ENCODE results near the gene CEP135. TPM values are rescaled to one million over a fixed set of nuclear protein-coding genes. Genes with fewer than 3 reads are reported as not detected.

The CEP135 gene
- total RNA-seq, 2 donors from 2014 or later: 4.0 to 7.3 TPM

DNA sequence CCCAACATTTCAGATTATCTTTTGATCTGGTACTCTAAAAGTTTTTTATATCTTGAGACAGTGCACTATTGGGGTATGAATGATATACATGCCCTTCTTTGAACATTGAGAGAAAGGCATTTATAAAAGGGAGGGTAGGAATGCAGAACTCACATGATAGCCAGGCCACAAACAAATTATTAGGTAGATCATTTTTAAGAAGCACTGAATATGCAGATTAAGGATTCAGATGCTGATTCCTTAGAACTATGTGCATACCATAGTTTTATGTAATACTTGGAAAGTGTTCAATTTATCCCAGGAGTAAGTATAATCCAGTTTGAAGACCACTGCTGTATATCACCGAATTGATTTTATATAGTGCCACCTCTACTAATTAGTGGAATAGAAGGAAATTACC, 18.6 kb downstream of the CEP135 start:
- Histone ChIP-seq H3K9me3 (no peaks in the 10 kb centered on the region), H3K4me1 (no peaks in the 10 kb centered on the region), H3K4me3 (no peak overlapping the region), H3K27ac (no peak overlapping the region), H3K27me3 (no peaks in the 10 kb centered on the region), H3K36me3 (no peaks in the 10 kb centered on the region), H3K9ac (ENCODE audit: low read depth in 2 of 2, low read length in 2 of 2) (no peak overlapping the region)
- DNase-seq: no peak
- intact Hi-C loops (cut with DNase I): no loop called here
- TF ChIP-seq, protein P1, sequence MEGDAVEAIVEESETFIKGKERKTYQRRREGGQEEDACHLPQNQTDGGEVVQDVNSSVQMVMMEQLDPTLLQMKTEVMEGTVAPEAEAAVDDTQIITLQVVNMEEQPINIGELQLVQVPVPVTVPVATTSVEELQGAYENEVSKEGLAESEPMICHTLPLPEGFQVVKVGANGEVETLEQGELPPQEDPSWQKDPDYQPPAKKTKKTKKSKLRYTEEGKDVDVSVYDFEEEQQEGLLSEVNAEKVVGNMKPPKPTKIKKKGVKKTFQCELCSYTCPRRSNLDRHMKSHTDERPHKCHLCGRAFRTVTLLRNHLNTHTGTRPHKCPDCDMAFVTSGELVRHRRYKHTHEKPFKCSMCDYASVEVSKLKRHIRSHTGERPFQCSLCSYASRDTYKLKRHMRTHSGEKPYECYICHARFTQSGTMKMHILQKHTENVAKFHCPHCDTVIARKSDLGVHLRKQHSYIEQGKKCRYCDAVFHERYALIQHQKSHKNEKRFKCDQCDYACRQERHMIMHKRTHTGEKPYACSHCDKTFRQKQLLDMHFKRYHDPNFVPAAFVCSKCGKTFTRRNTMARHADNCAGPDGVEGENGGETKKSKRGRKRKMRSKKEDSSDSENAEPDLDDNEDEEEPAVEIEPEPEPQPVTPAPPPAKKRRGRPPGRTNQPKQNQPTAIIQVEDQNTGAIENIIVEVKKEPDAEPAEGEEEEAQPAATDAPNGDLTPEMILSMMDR (IDR thresholded peaks at IDR 0.05): no peak

- Histone ChIP-seq H3K27me3 (no peaks in the 10 kb centered on the region), H3K27ac (no peak overlapping the region), H3K4me3 (no peak overlapping the region), H3K9ac (ENCODE audit: low read depth in 2 of 2, low read length in 2 of 2) (no peak overlapping the region), H3K4me1 (no peaks in the 10 kb centered on the region), H3K9me3 (no peaks in the 10 kb centered on the region), H3K36me3 (no peaks in the 10 kb centered on the region)
- TF ChIP-seq, protein P1 (IDR thresholded peaks at IDR 0.05): no peak
- DNase-seq: no peak
- intact Hi-C loops (cut with DNase I): no loop called here
These were observed 24.9 kb downstream of the CEP135 start for GRCh38 chr4:55973650-55974049.

- Histone ChIP-seq H3K4me1 (no peaks in the 10 kb centered on the region), H3K9ac (ENCODE audit: low read depth in 2 of 2, low read length in 2 of 2) (no peak overlapping the region), H3K36me3 (no peaks in the 10 kb centered on the region), H3K4me3 (no peak overlapping the region), H3K9me3 (no peaks in the 10 kb centered on the region), H3K27ac (no peak overlapping the region), H3K27me3 (no peaks in the 10 kb centered on the region)
- TF ChIP-seq, protein P1 (IDR thresholded peaks at IDR 0.05): no peak
- intact Hi-C loops (cut with DNase I): no loop called here
- DNase-seq: no peak
These were observed 29.1 kb downstream of the CEP135 start for GRCh38 chr4:55977811-55978210.

DNA sequence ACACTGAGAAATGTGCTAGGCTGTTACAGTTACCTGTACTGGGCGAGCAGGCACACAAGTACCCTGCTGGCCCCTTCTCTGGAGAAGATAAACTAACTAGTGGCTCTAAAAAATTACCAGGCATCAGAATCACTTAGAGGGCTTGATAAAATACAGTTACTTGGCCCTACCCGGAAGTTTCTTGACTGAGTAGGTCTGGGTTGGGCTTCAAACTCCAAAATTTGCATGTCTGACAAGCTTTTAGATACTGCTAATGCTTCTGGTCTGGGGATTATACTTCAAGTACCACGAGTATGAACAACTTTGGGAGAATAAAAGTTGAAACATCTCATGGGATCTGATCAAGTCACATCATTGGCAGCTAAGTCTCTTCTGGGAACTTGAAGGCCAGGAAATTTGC, 30.8 kb downstream of the CEP135 start:
- no peak overlapping the region for H3K9ac ChIP-seq (ENCODE audit: low read depth in 2 of 2, low read length in 2 of 2)
- H3K9me3 ChIP-seq: no peaks in the 10 kb centered on the region
- TF ChIP-seq, protein P1 (IDR thresholded peaks at IDR 0.05): no peak
- no peak for DNase-seq
- H3K4me3 ChIP-seq: no peak overlapping the region
- H3K4me1 ChIP-seq: no peaks in the 10 kb centered on the region
- intact Hi-C loops (cut with DNase I): no loop called here
- no peak overlapping the region for H3K27ac ChIP-seq
- no peaks in the 10 kb centered on the region for H3K36me3 ChIP-seq
- H3K27me3 ChIP-seq: no peaks in the 10 kb centered on the region

GRCh38 chr4:55980725-55981124, 32.0 kb downstream of the CEP135 start:
- no peaks in the 10 kb centered on the region for H3K9me3 ChIP-seq

More at GRCh38 chr4:55980725-55981124, 32.0 kb downstream of the CEP135 start:
- no peak for DNase-seq
- no peaks in the 10 kb centered on the region for H3K36me3 ChIP-seq
- TF ChIP-seq, protein P1 (IDR thresholded peaks at IDR 0.05): no peak
- H3K27ac ChIP-seq: no peak overlapping the region
- H3K27me3 ChIP-seq: no peaks in the 10 kb centered on the region
- H3K4me3 ChIP-seq: no peak overlapping the region
- intact Hi-C loops (cut with DNase I): no loop called here
- no peak overlapping the region for H3K9ac ChIP-seq (ENCODE audit: low read depth in 2 of 2, low read length in 2 of 2)
- H3K4me1 ChIP-seq: no peaks in the 10 kb centered on the region

Data from colonic mucosa (tissue), 4 donors.